GM13977 (cell line): Measurements from ENCODE around the gene TMEM33.

Experiments
- DNase-seq: peaks from one replicate; pipeline ENCODE4 v3.0.0; 2012; ENCODE audit warnings: low spot score
- in situ Hi-C: fragments of 300-500 bp; cut with MboI; formaldehyde crosslinking; loops from one replicate; pipeline ENCODE4 v1.12.0; 2022; ENCODE audit warnings: low sequenced_read_pairs, low pct_unique_long_range_greater_than_20kb, mixed read lengths, inconsistent platforms; ENCODE audit not compliant: unreplicated experiment
- TF ChIP-seq, protein P1 (sequence below): IDR thresholded peaks from 2 replicates; pipeline ENCODE4 v1.5.1; 2012; ENCODE audit warnings: mild to moderate bottlenecking, control low read depth; ENCODE audit not compliant: insufficient read depth; ENCODE audit errors: extremely low read depth, missing control alignments

TMEM33 gene, protein sequence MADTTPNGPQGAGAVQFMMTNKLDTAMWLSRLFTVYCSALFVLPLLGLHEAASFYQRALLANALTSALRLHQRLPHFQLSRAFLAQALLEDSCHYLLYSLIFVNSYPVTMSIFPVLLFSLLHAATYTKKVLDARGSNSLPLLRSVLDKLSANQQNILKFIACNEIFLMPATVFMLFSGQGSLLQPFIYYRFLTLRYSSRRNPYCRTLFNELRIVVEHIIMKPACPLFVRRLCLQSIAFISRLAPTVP

DNA sequence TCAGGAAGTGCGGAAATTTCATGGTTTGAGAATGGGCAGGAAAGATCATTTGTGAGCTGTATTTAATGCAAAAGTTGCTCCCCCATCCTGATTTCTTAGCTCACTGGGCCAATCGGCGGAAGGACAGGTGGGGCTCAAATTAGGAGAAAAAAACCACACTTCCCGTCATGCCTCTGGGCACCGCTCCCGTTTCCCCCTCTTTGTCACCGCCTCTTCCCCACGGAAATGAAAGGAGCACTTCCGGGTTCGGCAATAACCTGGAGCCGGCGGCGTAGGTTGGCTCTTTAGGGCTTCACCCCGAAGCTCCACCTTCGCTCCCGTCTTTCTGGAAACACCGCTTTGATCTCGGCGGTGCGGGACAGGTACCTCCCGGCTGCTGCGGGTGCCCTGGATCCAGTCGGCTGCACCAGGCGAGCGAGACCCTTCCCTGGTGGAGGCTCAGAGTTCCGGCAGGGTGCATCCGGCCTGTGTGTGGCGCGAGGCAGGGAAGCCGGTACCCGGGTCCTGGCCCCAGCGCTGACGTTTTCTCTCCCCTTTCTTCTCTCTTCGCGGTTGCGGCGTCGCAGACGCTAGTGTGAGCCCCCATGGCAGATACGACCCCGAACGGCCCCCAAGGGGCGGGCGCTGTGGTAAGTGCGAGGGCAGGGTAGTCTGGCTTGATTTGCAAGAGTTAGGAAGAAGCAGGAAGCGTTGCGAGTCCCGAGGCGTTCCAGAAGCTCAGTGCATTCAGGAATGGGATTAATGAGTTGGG lies at the start of gene TMEM33:
Gene TMEM33 (plus strand): TSS at position 529 of the 751 bp plus-strand sequence. CDS start 56 bp downstream, at position 585.
- in situ Hi-C loops: no loop called here

DNA sequence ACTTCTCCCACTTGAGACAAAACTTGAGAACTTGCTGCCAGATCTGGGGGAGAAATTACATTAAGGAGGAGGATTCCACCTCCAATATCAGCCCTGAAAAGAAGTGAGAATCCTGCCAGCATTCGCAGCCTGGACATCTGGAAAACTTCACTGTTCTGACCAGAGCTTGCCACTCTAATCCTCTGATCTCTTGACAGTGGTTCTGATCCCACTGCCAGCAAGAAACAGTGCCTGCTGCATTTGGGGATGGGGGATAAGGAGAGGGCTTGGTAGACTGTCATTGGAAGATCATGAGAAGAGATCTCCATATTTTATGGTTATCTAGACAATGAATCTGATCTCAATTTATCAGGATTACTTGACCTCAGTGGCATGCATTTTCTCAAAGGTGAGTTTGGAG lies 49.8 kb upstream of the TMEM33 start:
- TF ChIP-seq, protein P1, sequence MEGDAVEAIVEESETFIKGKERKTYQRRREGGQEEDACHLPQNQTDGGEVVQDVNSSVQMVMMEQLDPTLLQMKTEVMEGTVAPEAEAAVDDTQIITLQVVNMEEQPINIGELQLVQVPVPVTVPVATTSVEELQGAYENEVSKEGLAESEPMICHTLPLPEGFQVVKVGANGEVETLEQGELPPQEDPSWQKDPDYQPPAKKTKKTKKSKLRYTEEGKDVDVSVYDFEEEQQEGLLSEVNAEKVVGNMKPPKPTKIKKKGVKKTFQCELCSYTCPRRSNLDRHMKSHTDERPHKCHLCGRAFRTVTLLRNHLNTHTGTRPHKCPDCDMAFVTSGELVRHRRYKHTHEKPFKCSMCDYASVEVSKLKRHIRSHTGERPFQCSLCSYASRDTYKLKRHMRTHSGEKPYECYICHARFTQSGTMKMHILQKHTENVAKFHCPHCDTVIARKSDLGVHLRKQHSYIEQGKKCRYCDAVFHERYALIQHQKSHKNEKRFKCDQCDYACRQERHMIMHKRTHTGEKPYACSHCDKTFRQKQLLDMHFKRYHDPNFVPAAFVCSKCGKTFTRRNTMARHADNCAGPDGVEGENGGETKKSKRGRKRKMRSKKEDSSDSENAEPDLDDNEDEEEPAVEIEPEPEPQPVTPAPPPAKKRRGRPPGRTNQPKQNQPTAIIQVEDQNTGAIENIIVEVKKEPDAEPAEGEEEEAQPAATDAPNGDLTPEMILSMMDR: no peak
- no peak for DNase-seq
- in situ Hi-C loops: loop anchor here (10.0 to 25.0 kb wide), 2 partner anchors 201 to 598 kb away; no protein-coding TSS in a partner anchor

More for the DNA sequence above, at the start of gene TMEM33:
- TF ChIP-seq, protein P1: no peak
- DNase-seq: peak; percentile 83

DNA sequence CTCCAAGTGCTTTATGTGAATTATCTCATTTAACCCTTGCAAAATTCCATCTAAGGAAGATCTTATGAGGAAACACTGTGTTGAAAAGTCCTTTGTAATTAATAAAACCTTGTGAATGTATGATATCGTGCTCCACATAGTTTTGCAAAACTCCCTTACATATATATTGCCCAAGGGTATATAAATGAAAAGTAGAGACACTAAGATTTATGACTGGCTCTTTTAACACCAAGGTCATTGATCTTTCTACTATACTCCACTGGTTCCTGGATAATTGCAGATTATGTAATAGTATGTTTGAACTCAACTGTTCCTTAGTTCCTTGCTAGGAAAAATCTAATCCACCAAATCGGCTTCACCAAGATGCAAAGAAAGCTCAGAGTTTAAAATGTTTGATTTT lies 48.0 kb upstream of the TMEM33 start:
- in situ Hi-C loops: loop anchor here (10.0 to 25.0 kb wide), 2 partner anchors 202 to 600 kb away; no protein-coding TSS in a partner anchor

DNA sequence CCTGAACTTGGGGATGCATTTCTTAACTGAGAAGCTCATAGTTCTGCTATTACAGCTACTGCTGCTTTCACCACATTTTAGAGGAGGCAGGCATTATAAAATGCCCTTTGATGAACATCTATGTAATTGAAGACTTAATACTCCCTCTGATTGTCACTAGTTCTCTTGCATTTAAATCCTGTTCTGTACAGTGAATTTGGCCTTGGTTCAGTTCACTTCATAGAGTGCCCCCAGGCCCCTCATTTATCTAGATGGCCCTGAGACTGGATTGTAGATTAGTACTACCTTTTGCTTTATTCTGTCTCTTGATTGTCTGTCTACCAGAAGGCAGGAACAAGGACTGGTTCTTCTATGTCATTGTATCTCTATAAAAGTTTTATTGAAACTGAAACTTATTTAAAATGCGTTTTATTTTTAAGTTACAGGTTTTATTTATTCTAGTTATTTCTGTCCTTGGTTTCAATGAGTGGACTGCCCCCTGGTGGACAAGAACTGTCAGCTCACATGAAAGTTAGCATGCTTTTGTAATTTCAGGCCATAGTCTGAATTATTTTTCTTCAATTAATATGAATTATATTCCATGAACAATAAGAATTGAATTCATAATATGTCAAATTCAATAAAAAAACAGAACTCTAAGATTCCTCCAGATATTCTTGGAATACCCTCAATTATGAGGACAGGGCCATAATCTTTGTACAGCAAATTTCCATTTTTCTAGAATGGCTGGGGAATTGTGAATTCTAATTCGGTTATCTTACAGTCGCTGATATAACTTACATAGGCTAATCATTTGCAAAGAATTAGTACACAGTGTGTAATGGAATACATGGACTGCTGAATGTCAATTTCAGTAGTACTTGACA lies 47.2 kb upstream of the TMEM33 start:
- in situ Hi-C loops: loop anchor here (10.0 to 25.0 kb wide), 2 partner anchors 203 to 601 kb away; no protein-coding TSS in a partner anchor
- peak; percentile 33 for DNase-seq

More for the DNA sequence above, 48.0 kb upstream of the TMEM33 start:
- DNase-seq: no peak
- TF ChIP-seq, protein P1: no peak

DNA sequence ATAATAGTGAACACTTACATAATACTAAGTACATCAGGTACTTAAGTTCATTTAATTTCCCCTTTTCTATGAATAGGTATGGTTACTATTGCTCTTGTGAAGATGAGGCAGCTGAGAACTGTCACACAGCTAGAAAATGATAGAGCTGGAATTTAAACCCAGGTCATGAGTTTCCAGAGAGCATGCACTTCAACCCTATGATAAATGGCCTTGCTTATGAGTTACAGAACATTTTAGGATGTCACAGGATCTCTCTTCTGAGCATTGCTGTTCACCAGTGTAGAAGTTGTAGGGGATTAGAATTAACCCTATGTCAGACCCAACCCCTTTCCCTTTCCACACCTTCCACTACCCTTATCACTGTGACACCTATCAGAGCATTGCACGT lies 46.5 kb upstream of the TMEM33 start:
- in situ Hi-C loops: loop anchor here (10.0 to 25.0 kb wide), 2 partner anchors 204 to 601 kb away; no protein-coding TSS in a partner anchor
- no peak for DNase-seq
- TF ChIP-seq, protein P1: no peak

More for the DNA sequence above, 47.2 kb upstream of the TMEM33 start:
- TF ChIP-seq, protein P1: peak; percentile 80

DNA sequence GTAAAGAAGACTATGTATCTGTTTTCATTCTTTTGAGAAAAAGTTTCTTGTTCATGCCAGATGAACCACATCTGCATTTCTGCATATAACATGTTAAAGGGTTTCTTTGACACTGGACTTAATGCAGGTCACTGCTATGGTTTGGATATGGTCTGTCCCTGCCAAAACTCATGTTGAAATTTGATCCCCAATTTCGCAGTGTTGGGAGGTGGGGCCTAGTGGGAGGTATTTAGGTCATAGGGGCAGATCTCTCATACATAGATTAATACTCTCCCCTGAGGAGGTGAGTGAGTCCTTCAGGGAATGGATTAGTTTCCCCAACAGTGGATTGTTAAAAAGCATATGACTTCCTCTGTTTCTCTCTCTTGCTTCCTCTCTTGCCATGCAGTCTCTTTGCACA lies 45.9 kb upstream of the TMEM33 start:
- TF ChIP-seq, protein P1: no peak
- in situ Hi-C loops: loop anchor here (10.0 to 25.0 kb wide), 2 partner anchors 205 to 602 kb away; no protein-coding TSS in a partner anchor
- DNase-seq: no peak
